ENCODE measurements around the gene PRKRIP1.

GRCh38 chr7:102463841-102464576 is 67.8 kb downstream of the PRKRIP1 start:
- no peak for TF ChIP-seq CTCF (optimal IDR thresholded peaks at IDR 0.05 in 1 of 3, IDR thresholded peaks at IDR 0.05 in 1 of 3, conservative IDR thresholded peaks at IDR 0.05 in 1 of 3; ENCODE audit: extremely low read depth in 1 of 3, insufficient read depth in 2 of 3, low read length in 3 of 3)
- no peak for TF ChIP-seq EZH2 (IDR thresholded peaks at IDR 0.05; ENCODE audit: low read length)
